ENCODE data around the gene EME2.

Gene EME2

GRCh38 chr16:1749152-1750117, 23.2 kb upstream of the EME2 start:
- H3K4me3 ChIP-seq (ENCODE audit: low read length) = no peak overlapping the region
- H3K27me3 ChIP-seq (ENCODE audit: control insufficient read depth, insufficient read depth, low read length) = no peaks in the 10 kb centered on the region
- no peak overlapping the region for H3K27ac ChIP-seq (ENCODE audit: low read depth, low read length)
- H3K4me1 ChIP-seq (ENCODE audit: control insufficient read depth, insufficient read depth, low read length) = no peaks in the 10 kb centered on the region
- no peak overlapping the region for H3K9ac ChIP-seq (ENCODE audit: low read length)
- H3K36me3 ChIP-seq (ENCODE audit: control insufficient read depth, insufficient read depth, low read length) = peaks cover 37% of the 10 kb centered on the region

GRCh38 chr16:1751946-1752345, 20.7 kb upstream of the EME2 start:
- Histone ChIP-seq H3K36me3 (ENCODE audit: control insufficient read depth, insufficient read depth, low read length) (peaks cover 38% of the 10 kb centered on the region), H3K9ac (ENCODE audit: low read length) (no peak overlapping the region), H3K4me1 (ENCODE audit: control insufficient read depth, insufficient read depth, low read length) (no peaks in the 10 kb centered on the region), H3K4me3 (ENCODE audit: low read length) (no peak overlapping the region), H3K27ac (ENCODE audit: low read depth, low read length) (no peak overlapping the region), H3K27me3 (ENCODE audit: control insufficient read depth, insufficient read depth, low read length) (no peaks in the 10 kb centered on the region)

- Histone ChIP-seq H3K4me1 (ENCODE audit: control insufficient read depth, insufficient read depth, low read length) (no peaks in the 10 kb centered on the region), H3K27me3 (ENCODE audit: control insufficient read depth, insufficient read depth, low read length) (no peaks in the 10 kb centered on the region), H3K36me3 (ENCODE audit: control insufficient read depth, insufficient read depth, low read length) (peaks cover 36% of the 10 kb centered on the region), H3K27ac (ENCODE audit: low read depth, low read length) (no peak overlapping the region), H3K4me3 (ENCODE audit: low read length) (no peak overlapping the region), H3K9ac (ENCODE audit: low read length) (no peak overlapping the region)
Observed at GRCh38 chr16:1752853-1753252, 19.8 kb upstream of the EME2 start.

- Histone ChIP-seq H3K36me3 (ENCODE audit: control insufficient read depth, insufficient read depth, low read length) (peaks cover 23% of the 10 kb centered on the region), H3K4me1 (ENCODE audit: control insufficient read depth, insufficient read depth, low read length) (no peaks in the 10 kb centered on the region), H3K9ac (ENCODE audit: low read length) (no peak overlapping the region), H3K27me3 (ENCODE audit: control insufficient read depth, insufficient read depth, low read length) (no peaks in the 10 kb centered on the region), H3K27ac (ENCODE audit: low read depth, low read length) (no peak overlapping the region), H3K4me3 (ENCODE audit: low read length) (no peak overlapping the region)
Observed at GRCh38 chr16:1754204-1754603, 18.4 kb upstream of the EME2 start.

GRCh38 chr16:1757714-1758461, 14.7 kb upstream of the EME2 start:
- Histone ChIP-seq H3K4me1 (ENCODE audit: control insufficient read depth, insufficient read depth, low read length) (no peaks in the 10 kb centered on the region), H3K4me3 (ENCODE audit: low read length) (no peak overlapping the region), H3K9ac (ENCODE audit: low read length) (no peak overlapping the region), H3K27me3 (ENCODE audit: control insufficient read depth, insufficient read depth, low read length) (no peaks in the 10 kb centered on the region), H3K27ac (ENCODE audit: low read depth, low read length) (no peak overlapping the region), H3K36me3 (ENCODE audit: control insufficient read depth, insufficient read depth, low read length) (peaks cover 13% of the 10 kb centered on the region)

GRCh38 chr16:1758923-1759322, 13.7 kb upstream of the EME2 start:
- peaks cover 12% of the 10 kb centered on the region for H3K36me3 ChIP-seq (ENCODE audit: control insufficient read depth, insufficient read depth, low read length)
- no peak overlapping the region for H3K9ac ChIP-seq (ENCODE audit: low read length)
- H3K27ac ChIP-seq (ENCODE audit: low read depth, low read length) = no peak overlapping the region
- no peaks in the 10 kb centered on the region for H3K4me1 ChIP-seq (ENCODE audit: control insufficient read depth, insufficient read depth, low read length)
- H3K27me3 ChIP-seq (ENCODE audit: control insufficient read depth, insufficient read depth, low read length) = no peaks in the 10 kb centered on the region
- H3K4me3 ChIP-seq (ENCODE audit: low read length) = no peak overlapping the region

GRCh38 chr16:1759511-1759910, 13.1 kb upstream of the EME2 start:
- Histone ChIP-seq H3K9ac (ENCODE audit: low read length) (no peak overlapping the region), H3K27ac (ENCODE audit: low read depth, low read length) (no peak overlapping the region), H3K36me3 (ENCODE audit: control insufficient read depth, insufficient read depth, low read length) (peaks cover 15% of the 10 kb centered on the region), H3K4me3 (ENCODE audit: low read length) (no peak overlapping the region), H3K27me3 (ENCODE audit: control insufficient read depth, insufficient read depth, low read length) (no peaks in the 10 kb centered on the region), H3K4me1 (ENCODE audit: control insufficient read depth, insufficient read depth, low read length) (no peaks in the 10 kb centered on the region)

GRCh38 chr16:1760911-1761310, 11.7 kb upstream of the EME2 start:
- Histone ChIP-seq H3K4me1 (ENCODE audit: control insufficient read depth, insufficient read depth, low read length) (no peaks in the 10 kb centered on the region), H3K9ac (ENCODE audit: low read length) (no peak overlapping the region), H3K27me3 (ENCODE audit: control insufficient read depth, insufficient read depth, low read length) (no peaks in the 10 kb centered on the region), H3K27ac (ENCODE audit: low read depth, low read length) (no peak overlapping the region), H3K36me3 (ENCODE audit: control insufficient read depth, insufficient read depth, low read length) (peaks cover 24% of the 10 kb centered on the region), H3K4me3 (ENCODE audit: low read length) (no peak overlapping the region)

- Histone ChIP-seq H3K36me3 (ENCODE audit: control insufficient read depth, insufficient read depth, low read length) (peaks cover 30% of the 10 kb centered on the region), H3K4me1 (ENCODE audit: control insufficient read depth, insufficient read depth, low read length) (no peaks in the 10 kb centered on the region), H3K9ac (ENCODE audit: low read length) (no peak overlapping the region), H3K4me3 (ENCODE audit: low read length) (no peak overlapping the region), H3K27me3 (ENCODE audit: control insufficient read depth, insufficient read depth, low read length) (no peaks in the 10 kb centered on the region), H3K27ac (ENCODE audit: low read depth, low read length) (no peak overlapping the region)
Observed at GRCh38 chr16:1761751-1762150, 10.9 kb upstream of the EME2 start.

GRCh38 chr16:1762196-1762878, 10.3 kb upstream of the EME2 start:
- no peak overlapping the region for H3K9ac ChIP-seq (ENCODE audit: low read length)
- H3K36me3 ChIP-seq (ENCODE audit: control insufficient read depth, insufficient read depth, low read length) = peaks cover 36% of the 10 kb centered on the region
- H3K4me3 ChIP-seq (ENCODE audit: low read length) = no peak overlapping the region
- no peaks in the 10 kb centered on the region for H3K27me3 ChIP-seq (ENCODE audit: control insufficient read depth, insufficient read depth, low read length)
- no peaks in the 10 kb centered on the region for H3K4me1 ChIP-seq (ENCODE audit: control insufficient read depth, insufficient read depth, low read length)
- no peak overlapping the region for H3K27ac ChIP-seq (ENCODE audit: low read depth, low read length)

GRCh38 chr16:1762879-1763520, 9.6 kb upstream of the EME2 start:
- Histone ChIP-seq H3K4me3 (ENCODE audit: low read length) (no peak overlapping the region), H3K4me1 (ENCODE audit: control insufficient read depth, insufficient read depth, low read length) (no peaks in the 10 kb centered on the region), H3K9ac (ENCODE audit: low read length) (no peak overlapping the region), H3K36me3 (ENCODE audit: control insufficient read depth, insufficient read depth, low read length) (peaks cover 41% of the 10 kb centered on the region), H3K27ac (ENCODE audit: low read depth, low read length) (no peak overlapping the region), H3K27me3 (ENCODE audit: control insufficient read depth, insufficient read depth, low read length) (no peaks in the 10 kb centered on the region)

Measured in rectal smooth muscle tissue (tissue), 1 donor.